OCI-LY1 (cell line): ENCODE measurements around the gene DGKG.

Experiments
- H2AFZ ChIP-seq: fragments of 200-600 bp; sonication (generic), shearing (Covaris generic); 2 replicates; pipeline ENCODE4 v1.6.0; 2014; ENCODE audit warnings: antibody characterized with exemption, mild to moderate bottlenecking, low read length
- H3F3A ChIP-seq: fragments of 200-600 bp; sonication (generic), shearing (Covaris generic); 2 replicates; pipeline ENCODE4 v1.6.0; 2014; ENCODE audit warnings: mild to moderate bottlenecking, antibody characterized with exemption, low read length, moderate library complexity; ENCODE audit not compliant: insufficient read depth
- H3K27ac ChIP-seq: fragments of 200-600 bp; sonication (generic); 2 replicates; pipeline ENCODE4 v1.5.1; 2014; ENCODE audit warnings: low read length, mixed run types, mild to moderate bottlenecking, low read depth; ENCODE audit not compliant: poor library complexity, severe bottlenecking
- H3K27me3 ChIP-seq: fragments of 200-600 bp; sonication (generic); 2 replicates; pipeline ENCODE4 v1.6.0; 2014; ENCODE audit warnings: antibody characterized with exemption, mild to moderate bottlenecking, low read length, moderate library complexity; ENCODE audit not compliant: insufficient read depth
- H3K36me3 ChIP-seq: fragments of 200-600 bp; sonication (generic); 2 replicates; pipeline ENCODE4 v1.6.1; 2014; ENCODE audit warnings: mild to moderate bottlenecking, antibody characterized with exemption, low read length, moderate library complexity, mixed read lengths; ENCODE audit not compliant: insufficient read depth
- H3K4me1 ChIP-seq: fragments of 200-600 bp; sonication (generic); 2 replicates; pipeline ENCODE4 v1.5.1; 2014; ENCODE audit warnings: mild to moderate bottlenecking, low read length, moderate library complexity; ENCODE audit not compliant: insufficient read depth, severe bottlenecking
- H3K4me2 ChIP-seq: fragments of 200-600 bp; sonication (generic), shearing (Covaris generic); 2 replicates; pipeline ENCODE4 v1.6.1; 2014; ENCODE audit warnings: low read length
- H3K4me3 ChIP-seq: fragments of 200-600 bp; sonication (generic); 2 replicates; pipeline ENCODE4 v1.5.1; 2014; ENCODE audit warnings: low read length, low read depth, mild to moderate bottlenecking, mixed read lengths; ENCODE audit not compliant: poor library complexity, severe bottlenecking
- H3K79me2 ChIP-seq: fragments of 200-600 bp; shearing (Covaris generic); 2 replicates; pipeline ENCODE4 v1.6.1; 2016; ENCODE audit warnings: mixed run types, low read length, mixed read lengths; ENCODE audit not compliant: insufficient read depth
- H3K9ac ChIP-seq: fragments of 200-600 bp; sonication (generic), shearing (Covaris generic); 2 replicates; pipeline ENCODE4 v1.6.1; 2014; ENCODE audit warnings: mild to moderate bottlenecking, low read length, mixed read lengths
- H3K9me2 ChIP-seq: fragments of 200-600 bp; sonication (generic), shearing (Covaris generic); 2 replicates; pipeline ENCODE4 v1.6.1; 2014; ENCODE audit warnings: low read depth, mild to moderate bottlenecking, low read length, mixed read lengths
- H3K9me3 ChIP-seq: fragments of 200-600 bp; shearing (Covaris generic); 2 replicates; pipeline ENCODE4 v1.6.1; 2014; ENCODE audit warnings: low read length, mixed read lengths
- H4K20me1 ChIP-seq: fragments of 200-600 bp; sonication (generic), shearing (Covaris generic); 2 replicates; pipeline ENCODE4 v1.6.0; 2016; ENCODE audit warnings: mild to moderate bottlenecking, low read length; ENCODE audit not compliant: insufficient read depth
- CTCF ChIP-seq: fragments of 200-600 bp; sonication (generic), shearing (Covaris generic); IDR thresholded peaks from 2 replicates; pipeline ENCODE4 v1.5.1; 2017; ENCODE audit warnings: mild to moderate bottlenecking, antibody characterized with exemption, low read length, moderate library complexity, mixed read lengths
- EZH2 ChIP-seq: fragments of 200-600 bp; sonication (generic), shearing (Covaris generic); IDR thresholded peaks from 2 replicates; pipeline ENCODE4 v1.8.0; 2017; ENCODE audit warnings: borderline replicate concordance, mixed run types, mild to moderate bottlenecking, antibody characterized with exemption, low read length, moderate library complexity, mixed read lengths

DGKG gene

DNA sequence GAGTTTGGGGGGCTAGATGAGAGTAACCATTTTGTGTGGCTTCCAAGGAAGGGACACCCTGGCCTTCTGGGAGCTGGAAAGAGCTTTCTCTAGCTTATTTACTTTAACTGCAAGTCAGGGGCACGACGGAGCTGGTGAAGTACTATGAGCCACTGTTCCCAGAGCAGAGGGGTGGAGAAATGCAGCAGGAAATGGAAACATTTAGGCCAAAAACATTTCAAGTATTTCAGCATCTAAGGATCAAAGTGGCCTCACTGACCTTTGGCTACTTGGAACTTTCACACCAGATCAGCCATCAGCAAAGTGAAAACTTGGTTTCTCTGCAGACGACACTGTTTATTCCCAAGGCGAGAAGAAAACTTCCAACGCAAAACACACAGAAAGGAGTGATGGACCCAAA lies 7.9 kb downstream of the DGKG start:
- no peak overlapping the region for H3K4me2 ChIP-seq
- H3K27ac ChIP-seq: no peak overlapping the region
- H3F3A ChIP-seq: no peaks in the 10 kb centered on the region
- no peak for TF ChIP-seq CTCF
- TF ChIP-seq EZH2: no peak
- H3K27me3 ChIP-seq: peaks cover 8% of the 10 kb centered on the region; the same call in 1 of the 2 replicates
- no peaks in the 10 kb centered on the region for H3K9me3 ChIP-seq
- no peak overlapping the region for H3K4me3 ChIP-seq
- H3K79me2 ChIP-seq: no peaks in the 10 kb centered on the region
- no peaks in the 10 kb centered on the region for H3K4me1 ChIP-seq
- no peak overlapping the region for H3K9ac ChIP-seq
- H2AFZ ChIP-seq: no peak overlapping the region
- H4K20me1 ChIP-seq: no peaks in the 10 kb centered on the region
- no peaks in the 10 kb centered on the region for H3K9me2 ChIP-seq
- no peaks in the 10 kb centered on the region for H3K36me3 ChIP-seq

- Histone ChIP-seq H4K20me1 (no peaks in the 10 kb centered on the region), H3K79me2 (no peaks in the 10 kb centered on the region), H3K9me2 (no peaks in the 10 kb centered on the region), H3K4me1 (no peaks in the 10 kb centered on the region), H3K9ac (no peak overlapping the region), H3K27ac (no peak overlapping the region), H3K4me3 (no peak overlapping the region), H3F3A (no peaks in the 10 kb centered on the region), H3K9me3 (no peaks in the 10 kb centered on the region), H3K36me3 (no peaks in the 10 kb centered on the region), H2AFZ (no peak overlapping the region), H3K4me2 (no peak overlapping the region), H3K27me3 (peaks cover 8% of the 10 kb centered on the region; the same call in 1 of the 2 replicates)
- no peak for TF ChIP-seq CTCF
- no peak for TF ChIP-seq EZH2
Measured at GRCh38 chr3:186352369-186352768, 9.7 kb downstream of the DGKG start.

DNA sequence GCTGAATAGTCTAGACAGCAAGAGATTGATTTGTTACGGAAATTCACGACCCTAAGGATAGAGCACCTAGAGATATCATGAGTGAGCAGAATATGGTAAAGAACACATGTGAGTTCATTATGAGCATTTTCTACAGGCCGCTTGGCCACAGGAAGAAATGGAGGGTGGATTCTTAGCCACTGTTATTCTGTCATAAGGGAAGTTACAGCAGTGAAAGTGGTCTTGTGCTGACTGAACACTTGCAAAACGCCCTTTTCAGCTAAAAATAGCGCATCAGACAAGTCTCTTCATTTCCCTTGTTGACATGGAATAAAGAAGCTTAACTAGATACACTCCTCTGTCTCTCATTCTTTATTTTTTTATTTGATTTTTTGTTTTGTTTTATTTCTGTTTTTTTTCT lies 19.8 kb downstream of the DGKG start:
- Histone ChIP-seq H3K36me3 (no peaks in the 10 kb centered on the region), H3K4me3 (no peak overlapping the region), H3K27me3 (no peaks in the 10 kb centered on the region), H3K27ac (no peak overlapping the region), H2AFZ (no peak overlapping the region), H3F3A (no peaks in the 10 kb centered on the region), H3K4me1 (no peaks in the 10 kb centered on the region), H4K20me1 (no peaks in the 10 kb centered on the region), H3K9me2 (no peaks in the 10 kb centered on the region), H3K9me3 (no peaks in the 10 kb centered on the region), H3K4me2 (no peak overlapping the region), H3K79me2 (no peaks in the 10 kb centered on the region), H3K9ac (no peak overlapping the region)
- TF ChIP-seq CTCF (no peak), EZH2 (no peak)
